Endothelial cell of umbilical vein (primary cell): ENCODE results near the gene PLXDC1. TPM values are rescaled to one million over a fixed set of nuclear protein-coding genes. Genes with fewer than 3 reads are reported as not detected.

ENCODE experiments used
- BruUV-seq: library from RNA; stranded (reverse); fragments of 400-500 nt; replicated peaks from 2 replicates; lab custom pipeline; 2021; lab: Mats Ljungman, UMichigan
- CTCF ChIA-PET: fragments of 300-600, 350-600 bp; sonication (Branson Sonifier 250); formaldehyde crosslinking; loops from one replicate; lab custom pipeline; 2021; ENCODE audit warnings: antibody characterized with exemption, inconsistent platforms; lab: Charles Lee
- POLR2A ChIA-PET: fragments of 300-600, 350-600 bp; sonication (Branson Sonifier 250); formaldehyde crosslinking; loops from one replicate; lab custom pipeline; 2021; ENCODE audit warnings: antibody characterized with exemption, inconsistent platforms; lab: Charles Lee
- DNase-seq: peaks from one replicate; pipeline ENCODE4 v3.0.0-alpha.2; 2011; ENCODE audit warnings: low read depth, low spot score
- FAIRE-seq: peaks from 2 replicates; lab custom pipeline; 2011; peaks lifted over from hg19 to GRCh38; lab: Jason Lieb, UNC
- H2AFZ ChIP-seq: 2 replicates; pipeline ENCODE4 v1.6.0; 2012; ENCODE audit warnings: low read depth, low read length, control low read depth, inconsistent platforms
- H3K27ac ChIP-seq: 2 replicates; pipeline ENCODE4 v1.5.1; 2011; ENCODE audit warnings: low read depth, mild to moderate bottlenecking, control low read depth, low read length, moderate library complexity; ENCODE audit not compliant: insufficient read depth
- H3K27me3 ChIP-seq, 2 experiments: 2 replicates each; pipeline versions ENCODE4 v1.6.0 to v1.6.1; 2011; ENCODE audit warnings: low read length in 2 of 2, mixed read lengths in 1 of 2; ENCODE audit not compliant: control insufficient read depth in 2 of 2, insufficient read depth in 2 of 2
- H3K36me3 ChIP-seq, 2 experiments: 2 replicates in 1 of 2; 3 replicates in 1 of 2; pipeline ENCODE4 v1.5.1; 2011; ENCODE audit warnings: low read length in 2 of 2, mild to moderate bottlenecking in 1 of 2, moderate library complexity in 1 of 2; ENCODE audit not compliant: control insufficient read depth in 2 of 2, insufficient read depth in 2 of 2; ENCODE audit errors: extremely low read depth in 1 of 2
- H3K4me1 ChIP-seq: 3 replicates; pipeline ENCODE4 v1.5.1; 2011; ENCODE audit warnings: mild to moderate bottlenecking, low read length; ENCODE audit not compliant: control insufficient read depth, insufficient read depth; ENCODE audit errors: extremely low read depth
- H3K4me2 ChIP-seq: 2 replicates; pipeline ENCODE4 v1.6.1; 2011; ENCODE audit warnings: low read length, control low read depth, mixed read lengths; ENCODE audit not compliant: insufficient read depth
- H3K4me3 ChIP-seq, 3 experiments: fragments of 200-600 bp in 1 of 3; sonication (generic), shearing (Covaris generic) in 1 of 3; replicated peaks in 1 of 3; 2 replicates each; pipeline ENCODE4 v1.5.1; 2011 to 2016; ENCODE audit warnings: control low read depth in 3 of 3, low read length in 3 of 3, mild to moderate bottlenecking in 2 of 3, inconsistent platforms in 1 of 3, low read depth in 1 of 3, moderate library complexity in 1 of 3; ENCODE audit not compliant: insufficient read depth in 1 of 3
- H3K79me2 ChIP-seq: 2 replicates; pipeline ENCODE4 v1.6.0; 2012; ENCODE audit warnings: low read length, inconsistent platforms; ENCODE audit not compliant: control insufficient read depth, insufficient read depth
- H3K9ac ChIP-seq: replicated peaks from 2 replicates; pipeline ENCODE3; 2011; ENCODE audit warnings: low read length, control low read depth; ENCODE audit not compliant: insufficient read depth; ENCODE audit errors: extremely low read depth
- H3K9me1 ChIP-seq: replicated peaks from 3 replicates; pipeline ENCODE4 v1.6.0; 2011; ENCODE audit warnings: mild to moderate bottlenecking, low read length; ENCODE audit not compliant: control insufficient read depth, insufficient read depth; ENCODE audit errors: extremely low read depth
- H3K9me3 ChIP-seq: replicated peaks from 2 replicates; pipeline ENCODE4 v1.5.1; 2012; ENCODE audit warnings: low read length, inconsistent platforms; ENCODE audit not compliant: control insufficient read depth, insufficient read depth
- H4K20me1 ChIP-seq: replicated peaks from 2 replicates; pipeline ENCODE3; 2011; ENCODE audit warnings: mild to moderate bottlenecking, low read length; ENCODE audit not compliant: control insufficient read depth, insufficient read depth; ENCODE audit errors: extremely low read depth
- CTCF ChIP-seq, 2 donors: IDR thresholded peaks; 1 replicate in 1 of 2; 2 replicates in 1 of 2; pipeline ENCODE4 v1.5.1; 2011; ENCODE audit warnings: low read length in 2 of 2, mild to moderate bottlenecking in 2 of 2, moderate library complexity in 2 of 2, control low read depth in 1 of 2, inconsistent platforms in 1 of 2, low read depth in 1 of 2; ENCODE audit not compliant: insufficient read depth in 1 of 2; ENCODE audit errors: extremely low read depth in 1 of 2
- EZH2 ChIP-seq: IDR thresholded peaks from 2 replicates; pipeline ENCODE4 v1.6.1; 2012; ENCODE audit warnings: borderline replicate concordance, low read depth, mild to moderate bottlenecking, moderate library complexity, low read length, inconsistent platforms; ENCODE audit not compliant: severe bottlenecking
- FOS ChIP-seq: IDR thresholded peaks from 2 replicates; pipeline ENCODE4 v1.6.1; 2011; ENCODE audit warnings: mild to moderate bottlenecking, low read length, moderate library complexity, borderline replicate concordance; ENCODE audit not compliant: insufficient read depth
- GATA2 ChIP-seq: IDR thresholded peaks from 2 replicates; pipeline ENCODE4 v1.7.0; 2011; ENCODE audit warnings: low read depth, mild to moderate bottlenecking, moderate library complexity, mixed read lengths, low read length; ENCODE audit not compliant: insufficient read length, insufficient read depth
- JUN ChIP-seq: IDR thresholded peaks from 2 replicates; pipeline ENCODE4 v1.6.1; 2011; ENCODE audit warnings: borderline replicate concordance, low read depth; ENCODE audit not compliant: insufficient read length, insufficient read depth
- MAX ChIP-seq: IDR thresholded peaks from 2 replicates; pipeline ENCODE4 v1.6.1; 2011; ENCODE audit not compliant: insufficient read depth, insufficient read length
- MYC ChIP-seq: IDR thresholded peaks from one replicate; pipeline ENCODE4 v1.6.1; 2011; ENCODE audit warnings: mild to moderate bottlenecking, low read depth, low read length
- POLR2A ChIP-seq: IDR thresholded peaks from 2 replicates; pipeline ENCODE4 v1.6.1; 2012; ENCODE audit warnings: low read depth, mild to moderate bottlenecking, control low read depth, low read length
- POLR2AphosphoS5 ChIP-seq: IDR thresholded peaks from 2 replicates; pipeline ENCODE4 v1.6.1; 2012; ENCODE audit warnings: low read depth, mild to moderate bottlenecking, control low read depth, low read length, moderate library complexity; ENCODE audit not compliant: insufficient read depth
- dilution Hi-C: fragments of 300-500 bp; cut with MboI; formaldehyde crosslinking; loops from one replicate; pipeline ENCODE4 v1.15.0; 2019; ENCODE audit warnings: low sequenced_read_pairs; ENCODE audit not compliant: extremely low pct_ligation_motif_present
- intact Hi-C: fragments of 100-400 bp; cut with micrococcal nuclease; formaldehyde crosslinking; loops from one replicate; pipeline ENCODE4 v1.10.0; 2022
- polyA plus RNA-seq, 4 experiments: library from polyadenylated mRNA; depleted of rRNA in 3 of 4; stranded (reverse) in 3 of 4; unstranded in 1 of 4; fragments of >200 nt; gene quantifications; 2 replicates each; pipeline versions ENCODE4 v1.2.1 to v1.2.3, GENCODE V29; 2011 to 2012; ENCODE audit warnings: missing spikeins in 1 of 4
- total RNA-seq: library from RNA; stranded (reverse); gene quantifications from 2 replicates; pipeline ENCODE4 v1.2.3, GENCODE V29; 2021

Gene PLXDC1
- total and polyA plus RNA-seq, 2 donors (not counting 3 experiments of a cell fraction or from before 2014, with no cell fraction given), result 0.03 TPM; not detected in 1

GRCh38 chr17:39081851-39082250 is 69.6 kb downstream of the PLXDC1 start:
- FAIRE-seq, result no peak

More at GRCh38 chr17:39081851-39082250, 69.6 kb downstream of the PLXDC1 start:
- H2AFZ ChIP-seq, result no peak overlapping the region
- intact Hi-C loops (no loop called here), dilution Hi-C loops (no loop called here)
- peaks cover 2 to 20% of the 10 kb centered on the region in 2 experiments for H3K27me3 ChIP-seq
- H3K36me3 ChIP-seq, result no peaks in the 10 kb centered on the region
- TF ChIP-seq MAX (no peak), GATA2 (no peak), CTCF (IDR thresholded peaks at IDR 0.05; ENCODE audit: extremely low read depth in 1 of 2, insufficient read depth in 1 of 2, low read depth in 1 of 2, low read length in 2 of 2) (no peak), POLR2A (no peak), EZH2 (no peak), POLR2AphosphoS5 (no peak), FOS (no peak), JUN (no peak), MYC (no peak)
- no TSS peak for BruUV-seq
- no peaks in the 10 kb centered on the region for H3K4me1 ChIP-seq
- DNase-seq, result no peak
- H4K20me1 ChIP-seq, result no peaks in the 10 kb centered on the region
- CTCF ChIA-PET, result interaction anchor here (1.0 to 1.9 kb wide), 3 partner anchors 9 to 99 kb away, joined by 3 to 9 read pairs (median 4); no protein-coding TSS in a partner anchor
- H3K27ac ChIP-seq, result no peak overlapping the region
- no peak overlapping the region for H3K4me2 ChIP-seq
- no peak overlapping the region for H3K4me3 ChIP-seq
- POLR2A ChIA-PET, result no interaction called here
- no peaks in the 10 kb centered on the region for H3K9me1 ChIP-seq
- no peaks in the 10 kb centered on the region for H3K79me2 ChIP-seq
- no peaks in the 10 kb centered on the region for H3K9me3 ChIP-seq
- no peak overlapping the region for H3K9ac ChIP-seq
